ENCODE results near the gene PTPRN2.

The PTPRN2 gene

DNA sequence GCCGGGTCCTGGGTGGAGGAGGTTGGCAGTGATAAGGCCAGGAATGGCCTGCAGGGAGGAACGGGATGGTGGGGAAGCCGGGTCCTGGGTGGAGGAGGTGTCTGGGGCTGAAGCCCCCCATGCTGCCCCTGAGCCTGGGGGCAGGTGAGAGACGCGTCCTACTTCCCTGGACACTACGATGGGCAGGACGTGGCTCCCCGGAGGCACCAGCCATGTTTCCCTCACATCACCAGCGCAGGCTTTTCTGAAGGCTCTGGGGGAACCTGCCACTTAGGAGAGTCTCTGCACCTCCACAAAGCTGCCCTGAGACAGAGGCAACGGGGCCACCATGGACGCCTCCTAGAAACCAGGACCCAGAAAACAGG is 926.0 kb downstream of the PTPRN2 start:
- H3K9me3 ChIP-seq (replicated peaks; ENCODE audit: low read length) = peaks cover 9% of the 10 kb centered on the region
- H3K4me1 ChIP-seq (ENCODE audit: control insufficient read depth, insufficient read depth, low read length) = no peaks in the 10 kb centered on the region

DNA sequence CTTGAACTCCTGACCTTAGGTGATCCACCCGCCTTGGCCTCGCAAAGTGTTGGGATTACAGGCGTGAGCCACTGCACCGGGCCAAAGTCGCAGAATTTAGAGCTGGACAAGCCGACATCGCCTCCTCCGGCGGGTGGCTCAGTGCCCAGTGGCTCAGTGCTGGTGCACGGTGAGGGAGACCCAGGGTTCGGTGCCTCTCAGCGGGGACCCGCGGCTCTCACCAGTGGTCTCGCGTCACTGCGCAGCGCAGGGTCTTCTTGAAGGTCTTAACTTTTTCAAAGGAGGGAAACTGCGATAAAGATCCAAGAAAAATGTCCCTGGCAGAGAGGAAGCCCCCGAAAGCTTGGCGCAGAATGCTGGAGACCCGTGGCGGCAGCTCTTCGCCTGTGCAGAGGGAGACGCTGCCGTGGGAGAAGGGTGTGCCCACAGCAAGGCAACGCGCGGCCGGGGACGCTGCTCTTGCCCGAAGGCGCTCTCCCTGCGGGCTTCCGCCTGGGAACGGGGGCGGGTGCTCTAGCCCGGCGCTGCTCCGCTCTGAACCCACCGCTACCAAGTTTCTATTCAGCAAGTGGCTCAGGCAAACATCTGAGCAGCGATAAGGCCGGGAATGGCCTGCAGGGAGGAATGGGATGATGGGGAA is 926.5 kb downstream of the PTPRN2 start:
- Histone ChIP-seq H3K36me3 (ENCODE audit: insufficient read depth, low read length) (no peaks in the 10 kb centered on the region), H3K9me3 (replicated peaks; ENCODE audit: low read length) (peaks cover 9% of the 10 kb centered on the region), H3K4me3 (ENCODE audit: low read length) (no peak overlapping the region), H3K4me1 (ENCODE audit: control insufficient read depth, insufficient read depth, low read length) (no peaks in the 10 kb centered on the region), H3K27me3 (ENCODE audit: control insufficient read depth, insufficient read depth, low read length) (no peaks in the 10 kb centered on the region), H3K4me2 (ENCODE audit: low read length) (no peak overlapping the region), H3K9ac (ENCODE audit: low read depth, low read length) (no peak overlapping the region)

More for the DNA sequence above, 926.0 kb downstream of the PTPRN2 start:
- Histone ChIP-seq H3K4me3 (ENCODE audit: low read length) (no peak overlapping the region), H3K36me3 (ENCODE audit: insufficient read depth, low read length) (no peaks in the 10 kb centered on the region), H3K9ac (ENCODE audit: low read depth, low read length) (no peak overlapping the region), H3K4me2 (ENCODE audit: low read length) (no peak overlapping the region), H3K27me3 (ENCODE audit: control insufficient read depth, insufficient read depth, low read length) (no peaks in the 10 kb centered on the region)

- no peaks in the 10 kb centered on the region for H3K27me3 ChIP-seq (ENCODE audit: control insufficient read depth, insufficient read depth, low read length)
- no peak overlapping the region for H3K4me2 ChIP-seq (ENCODE audit: low read length)
- no peak overlapping the region for H3K4me3 ChIP-seq (ENCODE audit: low read length)
- peaks cover 7% of the 10 kb centered on the region for H3K9me3 ChIP-seq (replicated peaks; ENCODE audit: low read length)
- no peaks in the 10 kb centered on the region for H3K36me3 ChIP-seq (ENCODE audit: insufficient read depth, low read length)
- no peak overlapping the region for H3K9ac ChIP-seq (ENCODE audit: low read depth, low read length)
- no peaks in the 10 kb centered on the region for H3K4me1 ChIP-seq (ENCODE audit: control insufficient read depth, insufficient read depth, low read length)
Measured at GRCh38 chr7:157658851-157659412, 928.7 kb downstream of the PTPRN2 start.

- H3K4me2 ChIP-seq (ENCODE audit: low read length) = no peak overlapping the region
- no peaks in the 10 kb centered on the region for H3K4me1 ChIP-seq (ENCODE audit: control insufficient read depth, insufficient read depth, low read length)
- H3K36me3 ChIP-seq (ENCODE audit: insufficient read depth, low read length) = no peaks in the 10 kb centered on the region
Measured at GRCh38 chr7:157657741-157658740, 929.6 kb downstream of the PTPRN2 start.

DNA sequence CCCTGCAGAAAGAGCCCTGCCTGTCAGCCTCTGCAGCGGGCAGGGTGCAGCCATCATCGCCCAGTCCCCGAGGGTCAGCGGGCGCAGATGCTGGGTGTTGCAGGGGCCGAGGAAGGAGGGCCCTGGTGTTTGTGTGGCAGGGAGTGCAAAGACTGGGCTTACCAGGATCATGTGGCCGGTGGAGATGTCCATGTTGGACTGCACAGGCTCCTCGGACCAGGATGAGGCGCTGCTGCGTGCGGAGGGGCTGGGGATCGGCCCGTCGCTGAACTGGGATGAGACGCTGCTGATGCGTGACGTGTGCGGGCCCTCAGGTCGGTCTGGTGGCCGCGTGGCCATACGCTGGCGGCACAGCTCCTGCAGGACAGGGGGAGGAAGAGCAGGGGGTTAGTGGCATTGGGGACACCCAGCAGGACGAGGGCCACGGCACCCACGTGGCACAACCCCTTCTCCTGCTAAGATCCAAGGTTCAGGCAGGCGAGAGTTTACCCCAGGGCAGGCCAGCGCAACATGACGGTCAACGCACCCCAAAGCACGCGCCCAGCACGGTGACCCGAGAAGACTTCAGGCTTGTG is 931.3 kb downstream of the PTPRN2 start:
- H3K4me1 ChIP-seq (ENCODE audit: control insufficient read depth, insufficient read depth, low read length) = no peaks in the 10 kb centered on the region

More at GRCh38 chr7:157657741-157658740, 929.6 kb downstream of the PTPRN2 start:
- no peak overlapping the region for H3K4me3 ChIP-seq (ENCODE audit: low read length)
- no peak overlapping the region for H3K9ac ChIP-seq (ENCODE audit: low read depth, low read length)
- H3K27me3 ChIP-seq (ENCODE audit: control insufficient read depth, insufficient read depth, low read length) = no peaks in the 10 kb centered on the region
- H3K9me3 ChIP-seq (replicated peaks; ENCODE audit: low read length) = no peaks in the 10 kb centered on the region

GRCh38 chr7:157654350-157654749 is 933.3 kb downstream of the PTPRN2 start:
- no peaks in the 10 kb centered on the region for H3K27me3 ChIP-seq (ENCODE audit: control insufficient read depth, insufficient read depth, low read length)
- H3K9ac ChIP-seq (ENCODE audit: low read depth, low read length) = no peak overlapping the region
- H3K9me3 ChIP-seq (replicated peaks; ENCODE audit: low read length) = no peaks in the 10 kb centered on the region
- H3K4me3 ChIP-seq (ENCODE audit: low read length) = no peak overlapping the region
- H3K36me3 ChIP-seq (ENCODE audit: insufficient read depth, low read length) = no peaks in the 10 kb centered on the region
- H3K4me1 ChIP-seq (ENCODE audit: control insufficient read depth, insufficient read depth, low read length) = no peaks in the 10 kb centered on the region
- H3K4me2 ChIP-seq (ENCODE audit: low read length) = no peak overlapping the region

More for the DNA sequence above, 931.3 kb downstream of the PTPRN2 start:
- H3K4me2 ChIP-seq (ENCODE audit: low read length) = no peak overlapping the region
- H3K9ac ChIP-seq (ENCODE audit: low read depth, low read length) = no peak overlapping the region
- no peaks in the 10 kb centered on the region for H3K36me3 ChIP-seq (ENCODE audit: insufficient read depth, low read length)
- no peaks in the 10 kb centered on the region for H3K9me3 ChIP-seq (replicated peaks; ENCODE audit: low read length)
- H3K4me3 ChIP-seq (ENCODE audit: low read length) = no peak overlapping the region
- no peaks in the 10 kb centered on the region for H3K27me3 ChIP-seq (ENCODE audit: control insufficient read depth, insufficient read depth, low read length)

- Histone ChIP-seq H3K9me3 (replicated peaks; ENCODE audit: low read length) (no peaks in the 10 kb centered on the region), H3K36me3 (ENCODE audit: insufficient read depth, low read length) (no peaks in the 10 kb centered on the region), H3K4me2 (ENCODE audit: low read length) (no peak overlapping the region), H3K9ac (ENCODE audit: low read depth, low read length) (no peak overlapping the region), H3K27me3 (ENCODE audit: control insufficient read depth, insufficient read depth, low read length) (no peaks in the 10 kb centered on the region), H3K4me3 (ENCODE audit: low read length) (no peak overlapping the region), H3K4me1 (ENCODE audit: control insufficient read depth, insufficient read depth, low read length) (no peaks in the 10 kb centered on the region)
Measured at GRCh38 chr7:157653827-157654207, 933.8 kb downstream of the PTPRN2 start.

DNA sequence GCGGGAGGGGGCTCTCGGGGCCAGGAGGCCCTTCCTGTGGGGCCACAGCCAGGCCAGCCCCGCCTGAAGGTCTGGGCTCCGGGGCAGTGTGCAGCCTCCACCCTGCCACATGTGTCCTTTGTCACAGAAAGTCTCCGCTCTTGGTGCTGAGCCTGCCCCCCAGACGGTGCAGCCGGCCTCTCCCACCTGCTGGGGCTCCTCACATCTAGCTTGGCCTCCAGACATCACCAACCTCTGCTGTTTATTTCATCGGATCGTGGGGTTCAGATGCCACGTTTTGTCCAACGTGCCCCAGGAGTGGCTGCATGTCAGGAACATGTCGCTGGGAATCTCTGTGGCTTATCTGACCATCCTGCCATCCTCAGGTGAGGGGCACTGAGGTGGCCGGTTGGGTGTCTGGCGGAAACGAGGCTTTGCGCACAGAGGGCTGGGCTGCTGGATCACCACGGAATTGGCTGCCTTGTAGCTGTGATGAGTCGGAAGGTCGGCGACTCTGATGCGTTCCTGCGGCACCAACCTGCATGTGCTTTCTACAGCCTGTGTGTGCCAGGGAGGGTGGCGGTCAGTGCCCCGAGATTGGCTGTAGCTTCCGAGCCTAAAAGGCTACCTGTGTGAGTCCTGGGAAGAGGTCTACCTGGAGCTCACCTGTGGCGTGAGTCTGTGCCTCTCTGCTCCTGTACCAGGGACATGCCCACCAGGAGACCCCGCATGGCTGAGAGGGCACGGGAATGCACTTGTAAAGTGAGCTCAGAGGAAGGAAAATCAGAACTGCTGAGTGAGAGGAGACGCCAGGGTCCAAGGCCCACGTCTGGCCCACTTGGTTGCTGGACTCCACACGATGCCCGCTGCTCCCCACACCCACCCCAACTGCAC is 934.4 kb downstream of the PTPRN2 start:
- no peak overlapping the region for H3K4me2 ChIP-seq (ENCODE audit: low read length)
- H3K36me3 ChIP-seq (ENCODE audit: insufficient read depth, low read length) = no peaks in the 10 kb centered on the region
- H3K4me3 ChIP-seq (ENCODE audit: low read length) = no peak overlapping the region
- H3K4me1 ChIP-seq (ENCODE audit: control insufficient read depth, insufficient read depth, low read length) = no peaks in the 10 kb centered on the region
- H3K9ac ChIP-seq (ENCODE audit: low read depth, low read length) = no peak overlapping the region
- H3K27me3 ChIP-seq (ENCODE audit: control insufficient read depth, insufficient read depth, low read length) = no peaks in the 10 kb centered on the region
- no peaks in the 10 kb centered on the region for H3K9me3 ChIP-seq (replicated peaks; ENCODE audit: low read length)

DNA sequence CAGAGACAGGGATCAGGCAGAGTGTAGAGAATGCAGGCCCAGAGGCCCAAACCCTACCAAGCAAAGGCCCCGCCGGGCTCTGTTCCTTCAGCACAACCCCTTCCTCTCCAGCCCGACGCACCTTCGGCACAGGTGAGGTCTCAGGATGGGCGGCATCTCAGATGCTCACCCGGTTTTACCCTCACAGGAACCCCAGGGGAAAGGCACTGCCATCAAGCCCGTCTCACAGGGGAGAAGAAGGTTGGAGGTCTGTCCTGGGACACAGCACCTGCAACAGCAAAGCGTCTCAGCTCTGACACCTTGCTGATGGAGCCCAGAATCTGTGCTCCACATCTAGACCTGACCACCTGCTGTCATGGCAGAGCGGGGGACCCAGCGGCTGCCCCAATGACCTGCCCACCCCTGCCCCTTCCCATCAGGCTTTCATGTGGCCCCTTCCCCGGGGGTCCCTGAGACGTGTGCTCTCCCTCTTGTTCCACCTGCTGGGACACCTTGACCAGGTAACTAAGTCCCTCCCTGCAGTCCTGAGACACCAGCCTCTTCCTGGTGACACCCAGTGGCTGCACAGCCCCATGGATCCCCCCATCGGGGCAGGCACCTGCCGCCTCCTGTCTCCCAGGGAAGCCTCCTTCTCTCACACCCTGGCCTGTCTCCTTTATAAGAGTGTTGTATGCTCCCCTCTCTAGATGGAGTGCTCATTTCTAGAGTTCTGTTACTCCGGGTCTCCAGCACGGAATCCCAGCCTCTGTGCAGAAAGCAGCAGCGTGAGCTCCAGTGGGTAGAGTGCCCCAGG is 935.3 kb downstream of the PTPRN2 start:
- Histone ChIP-seq H3K4me1 (ENCODE audit: control insufficient read depth, insufficient read depth, low read length) (no peaks in the 10 kb centered on the region), H3K4me3 (ENCODE audit: low read length) (no peak overlapping the region), H3K4me2 (ENCODE audit: low read length) (no peak overlapping the region), H3K9me3 (replicated peaks; ENCODE audit: low read length) (no peaks in the 10 kb centered on the region), H3K9ac (ENCODE audit: low read depth, low read length) (no peak overlapping the region), H3K36me3 (ENCODE audit: insufficient read depth, low read length) (no peaks in the 10 kb centered on the region), H3K27me3 (ENCODE audit: control insufficient read depth, insufficient read depth, low read length) (no peaks in the 10 kb centered on the region)

- Histone ChIP-seq H3K4me1 (ENCODE audit: control insufficient read depth, insufficient read depth, low read length) (no peaks in the 10 kb centered on the region), H3K9me3 (replicated peaks; ENCODE audit: low read length) (no peaks in the 10 kb centered on the region), H3K9ac (ENCODE audit: low read depth, low read length) (no peak overlapping the region), H3K4me3 (ENCODE audit: low read length) (no peak overlapping the region), H3K4me2 (ENCODE audit: low read length) (no peak overlapping the region), H3K36me3 (ENCODE audit: insufficient read depth, low read length) (no peaks in the 10 kb centered on the region), H3K27me3 (ENCODE audit: control insufficient read depth, insufficient read depth, low read length) (no peaks in the 10 kb centered on the region)
Measured at GRCh38 chr7:157651366-157652160, 936.1 kb downstream of the PTPRN2 start.
